Measurements from ENCODE around the gene DKC1.
"Not testable (repeated sequence)": the region's sequence is repeated elsewhere in the genome, so short reads cannot be mapped to it uniquely, and the experiment has no call there.

The DKC1 gene

DNA sequence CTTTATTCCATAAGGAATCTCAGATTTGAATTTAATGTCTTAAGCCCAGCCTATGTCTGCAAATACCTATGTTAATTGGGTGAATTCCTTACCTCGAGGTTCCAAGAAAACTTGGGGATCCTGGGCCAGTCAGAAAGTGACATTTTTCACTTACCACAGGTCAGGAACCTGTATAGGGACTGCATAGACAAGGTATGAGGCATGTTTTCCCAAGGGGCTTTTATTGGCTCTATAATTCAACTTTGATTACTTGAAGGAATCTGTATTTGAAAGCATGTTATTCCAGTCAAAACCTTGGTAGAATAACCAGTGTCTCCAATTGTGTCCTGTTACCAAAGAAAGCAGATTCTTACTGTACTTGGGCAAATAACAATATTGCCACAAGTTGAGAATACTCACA, 51.1 kb downstream of the DKC1 start:
- in situ Hi-C loops (cut with MboI; ENCODE audit: low sequenced_read_pairs, unreplicated experiment), result loop anchor here (25.0 kb wide), 1 partner anchor 98 kb away; no protein-coding TSS in a partner anchor

DNA sequence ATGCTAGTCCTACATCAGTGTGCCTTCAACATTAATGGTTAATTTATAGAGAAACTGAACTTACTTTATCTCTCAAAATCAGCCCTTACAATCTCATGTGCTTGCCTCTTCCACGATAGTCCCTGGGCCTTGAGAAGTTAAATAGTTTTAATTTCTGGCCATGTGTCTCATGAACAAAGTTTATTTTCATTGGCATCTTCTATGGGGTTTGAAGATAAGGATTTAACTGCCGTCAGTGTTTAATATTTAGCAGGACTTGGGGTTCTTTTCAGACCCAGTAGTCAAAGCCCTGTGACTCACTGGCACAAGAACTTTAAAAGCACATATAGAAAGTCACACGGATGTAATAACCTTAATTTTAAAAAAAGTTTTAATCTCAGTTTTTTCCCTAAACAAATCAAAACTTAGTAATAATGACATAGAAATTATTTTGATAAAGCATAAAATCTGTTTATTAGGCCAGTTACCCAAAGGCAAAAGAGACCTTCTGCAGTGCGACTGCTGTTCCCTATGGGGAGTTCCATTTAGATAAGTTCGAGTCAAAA, 52.7 kb downstream of the DKC1 start:
- no peak for DNase-seq (ENCODE audit: low spot score)
- in situ Hi-C loops (cut with MboI; ENCODE audit: low sequenced_read_pairs, unreplicated experiment), result loop anchor here (25.0 kb wide), 1 partner anchor 97 kb away; no protein-coding TSS in a partner anchor
- TF ChIP-seq, protein P1, sequence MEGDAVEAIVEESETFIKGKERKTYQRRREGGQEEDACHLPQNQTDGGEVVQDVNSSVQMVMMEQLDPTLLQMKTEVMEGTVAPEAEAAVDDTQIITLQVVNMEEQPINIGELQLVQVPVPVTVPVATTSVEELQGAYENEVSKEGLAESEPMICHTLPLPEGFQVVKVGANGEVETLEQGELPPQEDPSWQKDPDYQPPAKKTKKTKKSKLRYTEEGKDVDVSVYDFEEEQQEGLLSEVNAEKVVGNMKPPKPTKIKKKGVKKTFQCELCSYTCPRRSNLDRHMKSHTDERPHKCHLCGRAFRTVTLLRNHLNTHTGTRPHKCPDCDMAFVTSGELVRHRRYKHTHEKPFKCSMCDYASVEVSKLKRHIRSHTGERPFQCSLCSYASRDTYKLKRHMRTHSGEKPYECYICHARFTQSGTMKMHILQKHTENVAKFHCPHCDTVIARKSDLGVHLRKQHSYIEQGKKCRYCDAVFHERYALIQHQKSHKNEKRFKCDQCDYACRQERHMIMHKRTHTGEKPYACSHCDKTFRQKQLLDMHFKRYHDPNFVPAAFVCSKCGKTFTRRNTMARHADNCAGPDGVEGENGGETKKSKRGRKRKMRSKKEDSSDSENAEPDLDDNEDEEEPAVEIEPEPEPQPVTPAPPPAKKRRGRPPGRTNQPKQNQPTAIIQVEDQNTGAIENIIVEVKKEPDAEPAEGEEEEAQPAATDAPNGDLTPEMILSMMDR (IDR thresholded peaks at IDR 0.05; ENCODE audit: borderline replicate concordance, control extremely low read depth, extremely low read depth, insufficient read depth, missing control alignments), result no peak

More for the DNA sequence above, 51.1 kb downstream of the DKC1 start:
- no peak for DNase-seq (ENCODE audit: low spot score)
- TF ChIP-seq, protein P1 (IDR thresholded peaks at IDR 0.05; ENCODE audit: borderline replicate concordance, control extremely low read depth, extremely low read depth, insufficient read depth, missing control alignments), result no peak

DNA sequence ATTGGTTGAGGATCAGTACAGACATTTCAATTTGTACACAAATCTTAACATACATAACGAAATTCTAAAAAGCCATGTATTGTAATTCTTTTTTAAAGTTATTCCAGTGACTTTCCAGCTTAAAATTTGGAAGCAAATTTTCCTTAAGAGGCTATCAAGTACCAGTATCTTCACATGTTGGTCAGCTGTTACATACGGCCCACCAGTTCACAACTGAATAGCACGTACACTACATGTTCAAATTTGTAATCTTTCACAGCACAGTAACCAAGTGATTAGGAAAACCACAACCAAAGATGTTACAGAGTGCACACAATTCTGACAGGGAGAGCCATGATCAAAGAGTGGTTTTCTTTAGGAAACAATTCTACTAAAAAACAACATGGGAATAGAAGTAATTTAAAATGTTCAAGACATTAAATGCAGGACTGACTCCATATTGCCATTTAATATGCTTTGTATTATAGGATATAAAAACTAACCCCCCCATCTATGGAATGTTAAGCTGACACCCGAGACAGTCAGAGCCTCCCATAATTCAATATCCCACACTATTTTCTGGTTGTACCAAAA, 53.7 kb downstream of the DKC1 start:
- in situ Hi-C loops (cut with MboI; ENCODE audit: low sequenced_read_pairs, unreplicated experiment), result loop anchor here (25.0 kb wide), 1 partner anchor 96 kb away; no protein-coding TSS in a partner anchor
- DNase-seq (ENCODE audit: low spot score), result not testable (repeated sequence)

DNA sequence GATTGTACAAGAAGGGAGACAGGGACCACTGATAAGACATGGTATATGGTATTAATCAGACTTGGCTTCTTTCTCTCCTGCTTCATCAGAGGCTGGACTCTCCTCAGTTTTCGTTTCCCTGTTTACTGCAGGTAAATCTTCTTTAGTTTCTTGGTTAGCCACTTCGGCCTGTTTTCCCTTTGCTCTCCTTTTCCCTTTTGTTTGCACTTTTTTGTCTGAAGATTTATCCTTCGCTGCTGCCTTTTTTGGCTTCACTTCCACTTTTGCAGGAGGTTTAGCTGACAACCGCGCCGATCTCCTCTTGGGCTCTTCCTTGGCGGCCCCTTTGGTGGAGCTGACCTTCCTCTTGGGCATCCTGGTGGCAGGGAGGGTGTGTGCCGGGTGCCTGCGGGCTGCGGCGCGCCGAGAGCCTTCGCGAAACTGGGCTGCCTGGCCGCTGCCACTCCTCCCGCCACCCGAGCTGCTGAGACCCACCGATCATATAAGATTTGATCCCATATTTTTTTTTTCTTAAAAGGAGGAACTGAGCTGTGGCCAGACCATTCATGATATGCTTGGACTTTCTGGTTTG, 54.5 kb downstream of the DKC1 start:
- in situ Hi-C loops (cut with MboI; ENCODE audit: low sequenced_read_pairs, unreplicated experiment), result loop anchor here (25.0 kb wide), 1 partner anchor 95 kb away; no protein-coding TSS in a partner anchor
- not testable (repeated sequence) for DNase-seq (ENCODE audit: low spot score)

DNA sequence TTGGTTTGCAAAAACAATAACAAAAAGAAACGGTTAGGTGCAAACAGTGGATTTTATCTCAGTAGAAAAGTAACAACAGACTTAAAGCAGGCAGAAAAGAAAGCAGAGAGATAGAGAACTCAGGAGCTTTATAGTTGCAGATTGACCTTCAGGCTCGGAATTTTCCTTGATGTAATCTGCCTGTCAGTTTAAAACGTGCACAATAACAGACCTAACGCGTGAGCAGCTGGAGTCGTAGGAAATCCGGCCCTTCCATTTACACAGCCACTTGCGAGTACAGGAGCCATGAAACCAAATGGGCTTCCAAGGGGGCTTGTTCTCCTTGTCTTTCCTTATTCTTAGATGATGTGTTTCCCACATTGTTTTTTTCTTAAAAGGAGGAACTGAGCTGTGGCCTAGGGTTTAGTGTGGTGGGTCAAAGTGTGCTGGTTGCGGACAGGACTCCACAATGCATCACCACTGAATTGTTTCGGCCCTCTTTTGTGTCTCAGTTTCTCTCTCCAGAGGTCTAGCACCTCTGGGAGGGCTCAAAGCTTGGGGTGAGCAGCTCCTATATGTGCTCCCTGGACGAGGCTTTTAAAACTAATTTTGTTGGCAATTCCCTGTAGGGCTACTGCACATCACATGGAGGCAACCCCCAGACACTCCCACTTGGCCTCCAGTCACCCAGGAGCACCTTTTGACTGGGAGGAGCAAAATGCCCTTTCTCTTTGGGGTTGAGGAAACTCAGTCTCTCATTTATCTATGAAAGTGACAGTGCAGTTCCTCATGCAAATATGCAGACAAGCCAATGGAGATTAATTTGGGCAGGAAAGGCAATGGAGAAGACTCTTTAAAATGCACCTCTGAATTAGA, 56.5 kb downstream of the DKC1 start:
- in situ Hi-C loops (cut with MboI; ENCODE audit: low sequenced_read_pairs, unreplicated experiment), result loop anchor here (25.0 kb wide), 1 partner anchor 93 kb away; no protein-coding TSS in a partner anchor
- DNase-seq (ENCODE audit: low spot score), result no peak
- TF ChIP-seq, protein P1 (IDR thresholded peaks at IDR 0.05; ENCODE audit: borderline replicate concordance, control extremely low read depth, extremely low read depth, insufficient read depth, missing control alignments), result no peak

DNA sequence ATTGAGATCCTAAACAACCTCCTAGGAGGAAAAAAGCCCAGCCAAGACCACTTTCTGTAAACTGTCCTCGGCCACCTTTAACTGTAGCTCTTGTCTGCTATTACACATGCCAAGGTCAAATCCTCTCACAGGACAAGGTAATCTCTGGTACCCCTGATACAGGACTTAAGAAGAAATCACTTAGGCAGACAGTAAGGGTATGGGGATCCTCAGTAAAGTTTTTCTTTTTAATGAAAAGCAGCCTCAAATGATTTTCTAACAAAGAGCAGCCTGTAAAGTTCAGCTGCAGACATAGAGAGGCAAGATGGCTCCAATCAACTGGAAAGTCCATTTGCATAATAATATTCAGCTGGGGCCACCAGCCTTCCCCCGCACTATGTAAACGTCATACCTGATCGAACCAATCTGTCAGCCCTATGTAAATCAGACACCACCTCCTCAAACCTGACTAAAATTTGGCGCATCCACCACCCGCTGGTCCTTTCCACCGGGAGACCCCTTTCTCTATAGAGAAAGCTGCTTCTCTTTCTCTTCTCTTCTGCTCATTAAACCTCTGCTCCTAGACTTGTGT, 57.2 kb downstream of the DKC1 start:
- TF ChIP-seq, protein P1 (IDR thresholded peaks at IDR 0.05; ENCODE audit: borderline replicate concordance, control extremely low read depth, extremely low read depth, insufficient read depth, missing control alignments), result no peak
- no peak for DNase-seq (ENCODE audit: low spot score)
- in situ Hi-C loops (cut with MboI; ENCODE audit: low sequenced_read_pairs, unreplicated experiment), result loop anchor here (25.0 kb wide), 1 partner anchor 92 kb away; no protein-coding TSS in a partner anchor

DNA sequence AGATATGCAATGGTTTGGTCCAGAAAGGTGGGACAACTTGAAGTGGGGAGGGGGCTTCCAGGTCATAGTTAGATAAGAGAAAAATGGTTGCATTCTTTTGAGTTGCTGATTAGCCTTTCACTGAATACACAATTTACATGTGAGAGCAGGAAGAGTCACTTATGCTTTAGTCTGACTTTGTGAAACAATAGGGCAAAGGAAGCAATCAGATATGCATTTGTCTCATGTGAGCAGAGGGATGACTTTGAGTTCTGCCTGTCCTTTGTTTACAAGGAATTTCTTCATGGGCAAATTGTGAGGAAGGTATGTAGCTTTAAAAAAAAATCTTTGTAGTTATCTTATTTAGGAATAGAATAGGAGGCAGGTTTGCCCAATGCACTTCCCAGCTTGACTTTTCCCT, 58.9 kb downstream of the DKC1 start:
- TF ChIP-seq, protein P1 (IDR thresholded peaks at IDR 0.05; ENCODE audit: borderline replicate concordance, control extremely low read depth, extremely low read depth, insufficient read depth, missing control alignments), result no peak
- in situ Hi-C loops (cut with MboI; ENCODE audit: low sequenced_read_pairs, unreplicated experiment), result loop anchor here (25.0 kb wide), 1 partner anchor 91 kb away; no protein-coding TSS in a partner anchor
- no peak for DNase-seq (ENCODE audit: low spot score)
